Mesendoderm (in vitro differentiated cells): ENCODE results near the gene URI1.

Experiments used
- DNase-seq: peaks from one replicate; pipeline ENCODE4 v3.0.0; 2013
- H2AK5ac ChIP-seq: 2 replicates; pipeline ENCODE4 v1.6.1; 2013; ENCODE audit warnings: low read length, inconsistent platforms
- H2BK120ac ChIP-seq: 2 replicates; pipeline ENCODE4 v1.6.1; 2013; ENCODE audit warnings: low read depth, mild to moderate bottlenecking, low read length, moderate library complexity, mixed read lengths
- H2BK15ac ChIP-seq: replicated peaks from 2 replicates; pipeline ENCODE4 v1.6.1; 2013; ENCODE audit warnings: low read depth, mild to moderate bottlenecking, moderate library complexity
- H2BK5ac ChIP-seq: 2 replicates; pipeline ENCODE4 v1.6.1; 2013; ENCODE audit warnings: low read length, inconsistent platforms
- H3K18ac ChIP-seq: 2 replicates; pipeline ENCODE4 v1.6.1; 2013; ENCODE audit warnings: mild to moderate bottlenecking, low read length, mixed read lengths
- H3K23ac ChIP-seq: one replicate; pipeline ENCODE4 v1.6.1; 2013; ENCODE audit warnings: low read length
- H3K27ac ChIP-seq: 2 replicates; pipeline ENCODE4 v1.5.1; 2013; ENCODE audit warnings: low read depth, mild to moderate bottlenecking, inconsistent platforms, low read length, moderate library complexity
- H3K27me3 ChIP-seq: 2 replicates; pipeline ENCODE4 v1.6.1; 2013; ENCODE audit warnings: low read length, control low read depth, mild to moderate bottlenecking, inconsistent platforms; ENCODE audit not compliant: insufficient read depth, poor library complexity
- H3K36me3 ChIP-seq: 2 replicates; pipeline ENCODE4 v1.6.1; 2013; ENCODE audit warnings: low read length, inconsistent platforms; ENCODE audit not compliant: control insufficient read depth, insufficient read depth
- H3K4ac ChIP-seq: one replicate; pipeline ENCODE4 v1.6.1; 2013; ENCODE audit warnings: low read depth, mild to moderate bottlenecking, low read length, moderate library complexity
- H3K4me1 ChIP-seq: 2 replicates; pipeline ENCODE4 v1.6.1; 2013; ENCODE audit warnings: low read depth, low read length, inconsistent platforms; ENCODE audit not compliant: control insufficient read depth
- H3K4me2 ChIP-seq: 2 replicates; pipeline ENCODE4 v1.6.1; 2013; ENCODE audit warnings: low read length
- H3K4me3 ChIP-seq: 2 replicates; pipeline ENCODE4 v1.5.1; 2013; ENCODE audit warnings: mild to moderate bottlenecking, low read length
- H3K56ac ChIP-seq: one replicate; pipeline ENCODE4 v1.6.1; 2013; ENCODE audit warnings: low read length
- H3K79me1 ChIP-seq: 2 replicates; pipeline ENCODE4 v1.6.1; 2013; ENCODE audit warnings: low read length, inconsistent platforms
- H3K79me2 ChIP-seq: 2 replicates; pipeline ENCODE4 v1.6.1; 2013; ENCODE audit warnings: mild to moderate bottlenecking, low read length; ENCODE audit not compliant: control insufficient read depth, insufficient read depth
- H3K9ac ChIP-seq: 2 replicates; pipeline ENCODE4 v1.6.1; 2013; ENCODE audit warnings: low read length, inconsistent platforms
- H4K5ac ChIP-seq: one replicate; pipeline ENCODE4 v1.6.1; 2013; ENCODE audit warnings: low read length
- H4K8ac ChIP-seq: one replicate; pipeline ENCODE4 v1.6.1; 2013; ENCODE audit warnings: low read depth, mild to moderate bottlenecking, control low read depth, low read length, moderate library complexity
- WGBS: extraction: QIAGEN DNeasy Blood & Tissue Kit; methylation state at CpG from one replicate; pipeline ENCODE4 v1.1.7; 2013; ENCODE audit warnings: low lambda C conversion rate, missing lambda C conversion rate; ENCODE audit not compliant: insufficient coverage; ENCODE audit errors: extremely low coverage; 5-methylcytosine and 5-hydroxymethylcytosine counted together

Gene URI1

DNA sequence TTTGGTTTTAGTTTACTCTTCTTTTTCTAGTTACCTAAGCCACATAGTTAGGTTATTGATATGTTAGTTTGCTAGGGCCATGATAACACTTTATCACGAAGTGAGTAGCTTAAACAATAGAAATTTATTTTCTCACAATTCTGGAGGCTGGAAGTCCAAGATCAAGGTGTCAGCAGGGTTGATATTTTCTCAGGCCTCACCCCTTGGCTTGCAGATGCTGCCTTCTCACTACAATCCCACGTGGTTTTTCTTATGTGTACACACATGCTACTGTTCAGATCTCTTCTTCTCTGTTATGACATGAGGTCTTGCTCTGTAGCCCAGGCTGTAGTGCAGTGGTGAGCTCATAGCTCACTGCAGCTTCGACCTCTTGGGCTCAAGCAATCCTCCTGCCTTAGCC is 7.8 kb upstream of the URI1 start:
- Histone ChIP-seq H3K79me1 (no peaks in the 10 kb centered on the region), H3K4me2 (no peak overlapping the region), H3K27ac (no peak overlapping the region), H4K8ac (no peak overlapping the region), H2BK5ac (no peak overlapping the region), H2BK120ac (no peak overlapping the region), H3K4me3 (no peak overlapping the region), H3K4me1 (no peaks in the 10 kb centered on the region), H3K4ac (no peak overlapping the region), H3K36me3 (no peaks in the 10 kb centered on the region), H4K5ac (no peak overlapping the region), H3K9ac (no peak overlapping the region), H3K79me2 (no peaks in the 10 kb centered on the region), H3K56ac (no peak overlapping the region), H2AK5ac (no peak overlapping the region), H3K18ac (no peak overlapping the region), H3K27me3 (no peaks in the 10 kb centered on the region), H2BK15ac (no peak overlapping the region), H3K23ac (no peak overlapping the region)
- DNase-seq, result no peak
- WGBS, result no CpG with 5 or more reads among the region's 3 CpGs

DNA sequence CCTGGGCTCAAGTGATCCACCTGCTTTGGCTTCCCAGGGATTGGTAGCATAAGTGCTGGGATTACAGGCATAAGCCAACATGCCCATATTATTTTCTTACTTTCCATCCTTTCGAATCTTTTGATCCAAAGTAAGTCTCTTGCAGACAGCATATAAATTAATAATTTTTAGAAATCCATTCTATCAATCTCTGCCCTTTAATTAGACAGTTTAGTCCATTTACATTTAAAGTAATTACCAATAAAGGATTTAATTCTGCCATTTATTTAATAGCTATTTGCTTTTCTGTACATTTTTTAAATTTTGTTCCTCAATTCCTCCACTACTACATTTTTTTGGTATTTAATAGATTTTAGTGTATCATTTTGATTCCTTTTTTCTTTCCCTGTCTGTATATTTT is 7.3 kb upstream of the URI1 start:
- Histone ChIP-seq H3K79me2 (no peaks in the 10 kb centered on the region), H2BK120ac (no peak overlapping the region), H3K79me1 (no peaks in the 10 kb centered on the region), H4K8ac (no peak overlapping the region), H3K27me3 (no peaks in the 10 kb centered on the region), H3K4me2 (no peak overlapping the region), H3K4me3 (no peak overlapping the region), H3K18ac (no peak overlapping the region), H3K9ac (no peak overlapping the region), H3K4ac (no peak overlapping the region), H2AK5ac (no peak overlapping the region), H3K4me1 (no peaks in the 10 kb centered on the region), H3K56ac (no peak overlapping the region), H2BK5ac (no peak overlapping the region), H3K23ac (no peak overlapping the region), H3K27ac (no peak overlapping the region), H2BK15ac (no peak overlapping the region), H4K5ac (no peak overlapping the region), H3K36me3 (no peaks in the 10 kb centered on the region)
- no peak for DNase-seq
- WGBS, result no CpG with 5 or more reads among the region's 1 CpG

DNA sequence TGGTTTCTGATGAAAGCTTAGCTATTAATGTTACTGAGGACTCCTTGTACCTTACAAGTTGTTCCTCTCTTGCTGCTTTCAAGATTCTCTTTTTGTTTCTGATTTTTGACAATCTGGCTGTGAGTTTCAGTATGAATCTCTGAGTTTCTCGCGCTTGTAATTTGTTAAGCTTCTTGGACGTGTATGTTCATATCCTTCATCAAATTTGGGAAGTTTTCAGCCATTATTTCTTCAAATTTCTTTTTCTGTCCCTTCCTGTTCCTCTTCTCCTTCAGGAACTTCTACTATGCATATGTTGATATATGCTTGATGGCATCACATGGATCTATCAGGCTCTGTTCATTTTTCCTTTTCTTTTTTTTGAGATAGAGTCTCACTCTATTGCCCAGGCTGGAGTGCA is 5.6 kb upstream of the URI1 start:
- H3K4me1 ChIP-seq, result no peaks in the 10 kb centered on the region
- no peaks in the 10 kb centered on the region for H3K27me3 ChIP-seq
- WGBS, result no CpG with 5 or more reads among the region's 3 CpGs
- no peak overlapping the region for H2AK5ac ChIP-seq
- no peak overlapping the region for H3K56ac ChIP-seq
- no peak overlapping the region for H3K18ac ChIP-seq
- no peaks in the 10 kb centered on the region for H3K79me2 ChIP-seq
- no peak overlapping the region for H3K4ac ChIP-seq
- no peak overlapping the region for H4K8ac ChIP-seq
- H3K4me2 ChIP-seq, result no peak overlapping the region
- DNase-seq, result no peak
- H3K4me3 ChIP-seq, result no peak overlapping the region
- H2BK15ac ChIP-seq, result no peak overlapping the region
- H4K5ac ChIP-seq, result no peak overlapping the region
- no peaks in the 10 kb centered on the region for H3K36me3 ChIP-seq
- no peak overlapping the region for H3K9ac ChIP-seq
- H3K79me1 ChIP-seq, result no peaks in the 10 kb centered on the region
- no peak overlapping the region for H2BK120ac ChIP-seq
- no peak overlapping the region for H3K27ac ChIP-seq
- H2BK5ac ChIP-seq, result no peak overlapping the region
- no peak overlapping the region for H3K23ac ChIP-seq

DNA sequence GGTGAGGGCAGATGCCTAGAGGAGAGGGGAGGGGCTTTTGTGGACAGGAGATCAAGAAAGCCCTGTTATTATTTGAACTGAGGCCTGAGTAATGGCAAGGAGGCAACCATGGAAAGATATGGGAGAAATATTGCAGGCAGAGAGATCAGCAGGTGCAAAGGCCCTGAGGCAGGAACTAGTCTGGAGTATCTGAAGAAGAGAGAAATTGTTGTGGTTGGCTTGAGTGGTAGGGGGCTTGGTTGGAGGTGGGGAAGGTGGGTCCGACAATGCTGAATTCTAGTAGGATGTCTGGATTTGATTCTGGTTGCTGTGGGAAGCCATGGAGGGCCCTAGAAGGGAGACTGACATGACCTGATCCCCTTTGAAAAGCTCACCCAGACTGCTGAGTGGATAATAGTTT is 2.4 kb upstream of the URI1 start:
- peaks cover 17% of the 10 kb centered on the region for H3K79me2 ChIP-seq
- H3K27me3 ChIP-seq, result no peaks in the 10 kb centered on the region
- H3K4me1 ChIP-seq, result no peaks in the 10 kb centered on the region
- WGBS, result no CpG with 5 or more reads among the region's 1 CpG
- H3K4me3 ChIP-seq, result no peak overlapping the region
- no peak overlapping the region for H3K23ac ChIP-seq
- H2BK5ac ChIP-seq, result no peak overlapping the region
- no peak overlapping the region for H3K9ac ChIP-seq
- H2BK120ac ChIP-seq, result no peak overlapping the region
- H4K5ac ChIP-seq, result no peak overlapping the region
- no peak overlapping the region for H2AK5ac ChIP-seq
- H3K4me2 ChIP-seq, result no peak overlapping the region
- no peaks in the 10 kb centered on the region for H3K36me3 ChIP-seq
- H2BK15ac ChIP-seq, result no peak overlapping the region
- no peak overlapping the region for H3K27ac ChIP-seq
- H3K18ac ChIP-seq, result no peak overlapping the region
- H3K56ac ChIP-seq, result no peak overlapping the region
- no peak overlapping the region for H3K4ac ChIP-seq
- DNase-seq, result no peak
- no peaks in the 10 kb centered on the region for H3K79me1 ChIP-seq
- no peak overlapping the region for H4K8ac ChIP-seq

DNA sequence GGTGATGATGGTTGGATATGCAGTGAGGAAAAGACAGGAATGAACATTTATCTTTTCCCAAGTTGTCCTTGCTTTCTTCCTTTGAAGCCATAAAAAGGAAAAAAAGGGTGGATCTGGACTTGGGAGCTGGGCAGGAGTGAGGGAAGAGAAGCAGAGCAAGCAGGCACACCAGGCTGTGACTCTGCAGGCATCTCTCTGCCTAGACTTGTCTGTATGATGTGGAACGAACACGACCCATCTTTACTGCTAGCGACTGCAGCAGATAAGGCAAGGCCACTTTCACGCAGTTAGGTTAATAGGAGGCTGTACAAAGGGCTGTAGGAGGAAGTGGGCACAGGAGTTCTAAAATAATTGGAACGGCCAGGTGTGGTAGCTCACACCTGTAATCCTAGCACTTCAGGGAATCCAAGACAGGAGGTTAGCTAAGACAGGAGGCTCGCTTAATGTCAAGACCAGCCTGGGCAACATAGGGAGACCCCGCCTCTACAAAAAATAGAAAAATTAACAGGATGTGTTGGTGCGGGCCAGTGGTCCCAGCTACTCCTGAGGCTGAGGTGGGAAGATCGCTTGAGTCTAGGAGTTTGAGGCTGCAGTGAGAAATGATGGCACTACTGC is 961 bp upstream of the URI1 start:
- no peaks in the 10 kb centered on the region for H3K36me3 ChIP-seq
- no peak for DNase-seq

More for the DNA sequence above, 961 bp upstream of the URI1 start:
- Histone ChIP-seq H3K4me3 (no peak overlapping the region), H3K27me3 (no peaks in the 10 kb centered on the region), H3K4me2 (no peak overlapping the region), H3K4me1 (no peaks in the 10 kb centered on the region), H3K4ac (no peak overlapping the region), H3K9ac (no peak overlapping the region), H2BK5ac (no peak overlapping the region), H4K5ac (no peak overlapping the region), H2BK120ac (no peak overlapping the region), H3K56ac (peak overlapping the region; percentile 35), H2BK15ac (no peak overlapping the region), H2AK5ac (no peak overlapping the region), H4K8ac (no peak overlapping the region), H3K23ac (no peak overlapping the region), H3K18ac (no peak overlapping the region), H3K27ac (no peak overlapping the region), H3K79me2 (peaks cover 26% of the 10 kb centered on the region), H3K79me1 (no peaks in the 10 kb centered on the region)
- no CpG with 5 or more reads among the region's 9 CpGs for WGBS
